T-helper 2 cell treated with Interferon-gamma antibody and Interleukin-4, amounts not matched to agents 5 μg/mL and 100 μg/mL, for 36 hours (primary cell): ENCODE results near the gene TP73.

ENCODE experiments used
- DNase-seq: peaks from one replicate; pipeline ENCODE4 v3.0.0; 2021; ENCODE audit warnings: low spot score
- H3K27ac Mint-ChIP-seq: one replicate; pipeline ENCODE4 v1.8.0; 2021; ENCODE audit warnings: mild to moderate bottlenecking, mixed read lengths
- H3K27me3 Mint-ChIP-seq: one replicate; pipeline ENCODE4 v1.8.0; 2021; ENCODE audit warnings: low read depth, mixed read lengths
- H3K36me3 Mint-ChIP-seq: one replicate; pipeline ENCODE4 v1.8.0; 2021; ENCODE audit warnings: low read depth, mixed read lengths
- H3K4me1 Mint-ChIP-seq: one replicate; pipeline ENCODE4 v1.8.0; 2021; ENCODE audit warnings: low read depth, mixed read lengths
- H3K4me3 Mint-ChIP-seq: one replicate; pipeline ENCODE4 v1.8.0; 2022; ENCODE audit warnings: mild to moderate bottlenecking, moderate library complexity, mixed read lengths
- H3K9me3 Mint-ChIP-seq: one replicate; pipeline ENCODE4 v1.8.0; 2021; ENCODE audit warnings: mixed read lengths

Gene TP73

DNA sequence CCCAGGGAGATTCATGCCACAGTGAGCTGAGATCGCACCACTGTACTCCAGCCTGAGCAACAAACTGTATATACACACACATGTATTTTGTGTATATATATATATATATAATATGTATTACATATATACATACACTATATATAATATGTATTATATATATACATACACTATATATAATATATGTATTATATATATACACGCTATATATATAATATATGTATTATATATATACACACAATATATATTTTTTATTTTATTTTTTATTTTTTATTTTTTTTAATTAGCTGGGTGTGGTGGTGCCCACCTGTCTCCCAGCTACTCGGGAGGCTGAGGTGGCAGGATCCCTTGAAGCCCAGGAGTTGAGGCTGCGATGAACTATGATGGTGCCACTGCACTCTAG is 9.3 kb downstream of the TP73 start:
- no peaks in the 10 kb centered on the region for H3K9me3 Mint-ChIP-seq
- H3K27me3 Mint-ChIP-seq = peaks cover 14% of the 10 kb centered on the region
- no peak for DNase-seq
- no peak overlapping the region for H3K27ac Mint-ChIP-seq
- no peaks in the 10 kb centered on the region for H3K36me3 Mint-ChIP-seq
- no peaks in the 10 kb centered on the region for H3K4me1 Mint-ChIP-seq
- no peak overlapping the region for H3K4me3 Mint-ChIP-seq

DNA sequence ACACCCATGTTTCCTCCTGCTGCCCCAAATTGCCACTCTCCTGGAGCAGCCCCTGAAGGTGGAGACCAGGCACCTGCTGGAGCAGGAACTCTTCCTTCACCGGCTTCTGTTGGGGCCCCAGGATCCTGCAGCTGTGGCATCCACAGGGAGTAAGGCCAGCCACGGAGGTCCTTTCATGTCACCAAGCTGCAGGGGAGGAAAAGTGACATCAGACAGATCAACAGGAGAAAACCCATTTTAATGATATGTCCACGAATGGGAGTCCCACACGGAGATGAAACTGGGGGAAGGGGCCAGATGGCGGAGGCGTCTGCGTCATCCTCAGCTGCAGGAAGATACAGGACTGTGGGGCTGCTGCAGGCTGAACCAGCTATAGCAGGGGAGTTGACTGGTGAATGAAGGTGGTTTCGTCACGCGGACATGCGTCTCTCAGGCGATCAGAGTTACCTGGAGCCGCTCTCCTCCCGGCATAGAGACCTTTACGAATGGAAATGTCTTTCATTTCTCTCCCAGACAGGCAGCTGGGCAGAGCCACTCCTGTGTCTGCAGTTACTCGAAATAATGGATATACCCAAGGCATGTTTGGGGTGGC is 9.9 kb downstream of the TP73 start:
- no peak for DNase-seq
- H3K4me3 Mint-ChIP-seq = no peak overlapping the region
- H3K27ac Mint-ChIP-seq = no peak overlapping the region
- no peaks in the 10 kb centered on the region for H3K9me3 Mint-ChIP-seq
- H3K36me3 Mint-ChIP-seq = no peaks in the 10 kb centered on the region
- peaks cover 11% of the 10 kb centered on the region for H3K27me3 Mint-ChIP-seq
- H3K4me1 Mint-ChIP-seq = no peaks in the 10 kb centered on the region

DNA sequence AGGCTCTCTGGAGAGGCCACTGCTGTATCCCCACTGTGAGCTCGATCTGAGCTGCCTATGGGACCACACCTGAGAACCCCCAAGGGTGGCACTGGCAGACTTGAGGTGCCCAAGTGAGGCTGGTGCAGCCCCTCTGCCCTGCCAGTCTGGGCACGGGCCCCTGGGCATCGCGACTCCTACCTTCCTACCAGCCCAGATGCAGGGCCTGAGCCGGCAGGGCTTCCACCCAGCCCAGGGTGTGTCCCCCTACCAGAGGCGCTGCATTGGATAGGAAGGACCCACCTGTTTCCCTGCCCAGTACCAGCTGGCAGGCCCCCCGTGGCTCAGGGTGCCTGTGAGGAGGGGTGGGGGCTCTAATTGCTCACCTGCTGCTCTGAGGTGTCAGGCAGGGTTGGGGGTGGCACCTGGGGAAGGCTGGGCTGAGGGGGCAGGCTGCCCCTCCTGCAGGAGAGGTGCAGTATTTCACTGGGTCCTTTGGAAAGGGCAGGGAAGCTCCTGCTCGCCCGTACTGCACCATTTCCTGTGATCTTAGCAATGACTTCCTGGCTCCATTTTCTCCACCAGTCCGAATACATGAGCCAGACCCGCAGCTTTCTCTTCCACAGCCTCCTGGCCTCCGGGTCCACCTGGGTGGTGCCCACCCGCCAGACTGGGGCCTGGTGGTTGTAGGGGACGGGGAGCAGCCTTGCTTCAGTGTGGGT is 11.8 kb downstream of the TP73 start:
- Mint-ChIP-seq H3K36me3 (no peaks in the 10 kb centered on the region), H3K4me3 (no peak overlapping the region), H3K27me3 (peaks cover 2% of the 10 kb centered on the region), H3K4me1 (no peaks in the 10 kb centered on the region), H3K27ac (no peak overlapping the region), H3K9me3 (no peaks in the 10 kb centered on the region)
- DNase-seq = no peak

DNA sequence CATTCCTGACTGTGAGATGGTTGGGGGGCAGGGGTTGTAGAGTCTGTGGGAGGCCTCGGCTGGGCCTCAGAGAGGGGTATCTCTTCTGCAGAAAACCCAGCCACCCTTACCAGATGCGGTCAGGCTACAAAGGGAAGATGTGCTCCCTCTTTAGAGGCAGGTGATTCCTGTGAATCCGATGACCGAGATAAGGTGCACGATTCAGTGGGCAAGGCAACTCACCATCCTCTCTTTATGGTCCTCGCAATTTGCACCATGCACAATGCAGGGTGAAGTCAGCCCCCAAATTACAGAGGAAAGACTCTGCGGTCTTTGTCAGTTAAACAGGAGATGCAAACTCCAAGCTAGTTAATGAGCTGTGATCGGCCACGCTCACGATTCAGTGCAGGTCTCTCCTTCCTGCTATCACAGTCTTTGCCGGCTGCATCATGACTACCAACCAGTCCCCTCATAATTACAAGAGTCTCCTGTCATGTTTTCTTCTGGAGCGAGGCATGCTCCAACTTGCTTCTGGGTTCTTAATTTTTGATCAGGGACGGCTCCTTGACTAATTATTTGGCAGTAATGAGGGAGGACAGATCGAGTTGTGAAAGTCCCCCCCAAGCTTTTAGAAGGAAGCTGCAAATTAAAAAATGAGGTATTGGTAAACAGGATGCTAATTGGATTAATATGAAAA is 12.5 kb downstream of the TP73 start:
- Mint-ChIP-seq H3K36me3 (no peaks in the 10 kb centered on the region), H3K4me3 (no peak overlapping the region), H3K27me3 (peaks cover 2% of the 10 kb centered on the region), H3K4me1 (no peaks in the 10 kb centered on the region), H3K9me3 (no peaks in the 10 kb centered on the region), H3K27ac (no peak overlapping the region)
- no peak for DNase-seq

DNA sequence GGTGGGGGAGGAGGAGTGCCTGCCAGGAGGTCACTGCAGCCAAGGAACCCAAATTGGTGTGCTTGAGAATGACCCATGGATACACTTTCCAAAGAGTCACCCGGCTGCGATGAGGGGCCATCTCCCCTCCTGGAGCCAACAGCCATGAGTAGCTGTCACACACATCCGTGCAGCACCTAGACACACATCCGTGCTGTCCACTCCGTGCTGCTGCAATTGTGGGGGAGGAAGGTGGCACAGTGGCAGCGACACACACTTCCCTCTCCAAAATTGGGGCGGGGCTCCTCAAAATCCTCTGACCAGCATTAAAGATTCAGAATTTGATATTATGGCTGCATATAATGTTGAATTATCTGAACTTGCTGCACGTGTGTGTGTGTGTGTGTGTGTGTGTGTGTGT is 15.8 kb downstream of the TP73 start:
- H3K4me1 Mint-ChIP-seq = no peaks in the 10 kb centered on the region

DNA sequence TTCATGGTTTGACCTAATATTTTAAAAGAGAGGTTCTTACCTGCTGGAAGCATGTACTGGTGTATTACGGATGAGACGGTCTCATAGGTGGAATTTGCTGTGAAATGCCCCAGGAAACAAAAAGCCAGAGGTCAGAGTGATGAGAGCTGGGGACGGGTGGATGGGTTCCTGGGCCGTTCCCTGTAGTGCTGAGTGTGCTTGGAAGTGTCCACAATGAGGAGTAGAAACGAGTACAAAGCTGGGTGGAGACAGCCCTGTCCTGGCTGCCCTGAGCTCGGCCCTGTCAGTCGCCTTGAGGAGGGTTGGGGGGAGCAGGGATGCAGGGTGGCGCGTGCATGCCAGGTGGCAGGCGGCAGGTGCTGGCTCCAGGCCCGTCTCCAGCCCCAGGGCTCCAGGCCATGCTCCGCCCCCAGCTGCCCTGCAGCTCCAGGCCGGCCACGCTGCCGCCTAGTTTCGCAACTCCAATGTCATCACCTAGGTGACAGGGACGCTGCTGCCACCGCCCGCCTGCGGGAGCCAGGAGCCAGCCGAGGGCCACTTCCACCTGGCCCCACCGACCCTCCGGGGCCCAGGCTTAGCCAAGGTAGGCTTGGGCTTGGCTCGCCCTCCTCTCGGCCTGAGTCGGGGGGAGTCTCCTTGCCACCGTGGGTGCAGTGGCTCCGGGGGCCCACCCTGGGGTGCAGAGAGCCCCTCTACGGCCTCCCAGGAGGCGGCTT is 16.4 kb downstream of the TP73 start:
- H3K9me3 Mint-ChIP-seq = no peaks in the 10 kb centered on the region
- no peak for DNase-seq
- peaks cover 2% of the 10 kb centered on the region for H3K27me3 Mint-ChIP-seq
- no peaks in the 10 kb centered on the region for H3K4me1 Mint-ChIP-seq
- H3K27ac Mint-ChIP-seq = no peak overlapping the region
- no peaks in the 10 kb centered on the region for H3K36me3 Mint-ChIP-seq
- H3K4me3 Mint-ChIP-seq = no peak overlapping the region

More for the DNA sequence above, 15.8 kb downstream of the TP73 start:
- H3K4me3 Mint-ChIP-seq = no peak overlapping the region
- peaks cover 2% of the 10 kb centered on the region for H3K27me3 Mint-ChIP-seq
- no peak for DNase-seq
- no peaks in the 10 kb centered on the region for H3K9me3 Mint-ChIP-seq
- H3K36me3 Mint-ChIP-seq = no peaks in the 10 kb centered on the region
- no peak overlapping the region for H3K27ac Mint-ChIP-seq

DNA sequence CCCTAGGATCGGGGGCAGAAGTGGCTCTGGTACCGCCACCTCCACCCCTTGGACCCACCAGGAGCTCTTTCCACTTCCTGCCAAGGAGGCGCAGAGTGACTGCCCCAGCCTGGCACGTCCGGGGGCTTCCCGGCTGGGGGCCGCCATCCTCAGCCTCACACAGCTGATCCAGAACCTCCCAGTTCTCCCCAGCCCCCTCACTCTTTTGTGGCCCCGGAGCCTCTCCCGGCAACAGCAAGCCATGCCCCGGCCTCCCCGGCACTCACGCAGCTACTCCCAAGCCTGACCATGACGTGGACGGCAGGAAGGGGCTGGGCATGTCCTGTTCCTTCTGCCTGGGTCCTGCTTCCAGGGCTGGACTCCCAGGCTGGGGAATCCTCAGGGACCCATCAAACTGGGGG is 17.1 kb downstream of the TP73 start:
- no peak for DNase-seq
- Mint-ChIP-seq H3K36me3 (no peaks in the 10 kb centered on the region), H3K9me3 (no peaks in the 10 kb centered on the region), H3K4me3 (no peak overlapping the region), H3K27me3 (peaks cover 2% of the 10 kb centered on the region), H3K27ac (no peak overlapping the region), H3K4me1 (no peaks in the 10 kb centered on the region)

DNA sequence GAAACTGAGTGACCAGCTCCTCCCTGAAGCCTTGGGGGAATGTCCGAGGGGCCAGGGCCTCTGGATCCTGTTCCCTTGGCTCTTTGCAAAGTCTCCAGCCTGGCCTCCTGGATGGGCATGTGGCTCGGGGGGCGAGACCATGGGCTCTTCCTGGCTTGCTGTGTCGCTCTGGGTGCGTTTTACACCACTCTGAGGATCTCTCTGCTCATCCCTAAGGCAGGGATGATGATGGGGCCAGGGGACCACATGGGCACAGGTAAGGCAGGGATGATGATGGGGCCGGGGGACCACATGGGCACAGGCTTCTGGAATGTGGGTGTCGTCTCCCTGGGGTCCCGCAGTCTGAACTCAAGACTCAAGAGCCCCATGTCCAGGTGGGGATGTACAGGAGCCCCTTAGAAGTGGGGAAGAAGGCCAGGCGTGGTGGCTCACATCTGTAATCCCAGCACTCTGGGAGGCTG is 17.7 kb downstream of the TP73 start:
- no peak overlapping the region for H3K27ac Mint-ChIP-seq

DNA sequence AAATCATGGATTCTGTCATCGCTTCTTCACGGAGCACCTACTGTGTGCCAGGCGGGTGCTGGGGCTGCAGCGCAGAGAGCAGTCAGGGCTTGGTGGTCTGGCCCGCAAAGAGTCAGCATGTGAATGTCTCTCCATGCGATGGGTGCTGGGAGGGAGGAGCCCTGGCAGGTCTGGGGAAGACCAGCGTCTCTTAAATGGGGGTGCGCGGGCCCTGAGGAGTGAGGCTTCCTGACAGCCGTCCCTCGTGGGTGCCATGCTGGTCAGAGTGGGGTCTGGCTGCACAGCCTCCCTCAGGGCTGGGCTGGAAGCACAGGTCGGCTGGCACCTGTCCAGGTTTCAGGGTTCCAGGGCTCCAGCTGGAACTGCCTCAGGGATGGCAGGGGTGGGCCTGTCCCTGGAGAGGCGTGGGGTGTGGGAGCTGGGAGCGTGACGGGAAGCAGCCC is 18.5 kb downstream of the TP73 start:
- H3K4me3 Mint-ChIP-seq = no peak overlapping the region
- H3K4me1 Mint-ChIP-seq = no peaks in the 10 kb centered on the region
- peaks cover 2% of the 10 kb centered on the region for H3K27me3 Mint-ChIP-seq
- no peaks in the 10 kb centered on the region for H3K9me3 Mint-ChIP-seq
- DNase-seq = no peak
- no peaks in the 10 kb centered on the region for H3K36me3 Mint-ChIP-seq
- H3K27ac Mint-ChIP-seq = no peak overlapping the region

More for the DNA sequence above, 17.7 kb downstream of the TP73 start:
- H3K4me1 Mint-ChIP-seq = no peaks in the 10 kb centered on the region
- H3K9me3 Mint-ChIP-seq = no peaks in the 10 kb centered on the region
- H3K4me3 Mint-ChIP-seq = no peak overlapping the region
- H3K36me3 Mint-ChIP-seq = no peaks in the 10 kb centered on the region
- peaks cover 2% of the 10 kb centered on the region for H3K27me3 Mint-ChIP-seq
- no peak for DNase-seq

DNA sequence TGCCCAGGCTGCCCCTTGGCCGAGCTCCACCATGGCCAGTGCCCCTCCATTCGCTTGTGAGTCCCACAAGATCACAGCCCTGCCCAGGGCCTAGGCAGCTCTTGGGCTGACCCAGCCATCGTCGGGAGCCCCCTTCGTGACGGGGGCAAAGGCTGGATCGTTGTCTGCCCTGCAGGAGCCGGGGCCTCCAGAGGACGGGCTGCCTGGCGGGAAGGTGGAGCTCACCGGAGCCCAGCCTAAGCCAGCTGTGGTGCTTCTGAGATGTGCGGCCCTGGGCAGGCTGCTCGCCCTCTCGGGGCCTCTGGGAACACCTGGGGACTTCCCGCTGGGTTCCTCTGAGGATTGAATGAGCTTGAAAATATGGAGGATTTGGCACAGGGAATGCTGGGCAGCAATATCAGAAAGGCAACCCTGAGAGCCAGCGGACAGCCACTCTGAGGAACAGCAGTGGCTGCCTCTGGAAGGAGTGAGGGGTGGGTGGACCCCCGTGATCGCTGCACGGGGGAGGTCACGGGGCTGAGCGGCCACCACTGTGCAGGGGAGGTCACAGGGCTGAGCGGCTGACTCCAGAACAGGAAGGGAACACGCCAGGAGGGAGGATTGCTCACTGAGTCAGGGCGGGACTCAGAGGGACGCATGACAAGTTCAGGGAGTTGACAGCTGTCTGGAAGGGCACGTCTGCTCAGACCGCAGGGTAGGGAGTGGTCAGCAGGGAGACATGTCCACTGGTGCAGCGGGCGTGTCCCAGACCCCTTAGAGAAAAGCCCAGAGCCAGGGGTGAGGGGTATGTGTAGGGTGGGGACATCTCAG is 19.3 kb downstream of the TP73 start:
- Mint-ChIP-seq H3K36me3 (no peaks in the 10 kb centered on the region), H3K4me3 (no peak overlapping the region), H3K27me3 (peaks cover 2% of the 10 kb centered on the region), H3K27ac (no peak overlapping the region), H3K4me1 (no peaks in the 10 kb centered on the region), H3K9me3 (no peaks in the 10 kb centered on the region)
- no peak for DNase-seq

DNA sequence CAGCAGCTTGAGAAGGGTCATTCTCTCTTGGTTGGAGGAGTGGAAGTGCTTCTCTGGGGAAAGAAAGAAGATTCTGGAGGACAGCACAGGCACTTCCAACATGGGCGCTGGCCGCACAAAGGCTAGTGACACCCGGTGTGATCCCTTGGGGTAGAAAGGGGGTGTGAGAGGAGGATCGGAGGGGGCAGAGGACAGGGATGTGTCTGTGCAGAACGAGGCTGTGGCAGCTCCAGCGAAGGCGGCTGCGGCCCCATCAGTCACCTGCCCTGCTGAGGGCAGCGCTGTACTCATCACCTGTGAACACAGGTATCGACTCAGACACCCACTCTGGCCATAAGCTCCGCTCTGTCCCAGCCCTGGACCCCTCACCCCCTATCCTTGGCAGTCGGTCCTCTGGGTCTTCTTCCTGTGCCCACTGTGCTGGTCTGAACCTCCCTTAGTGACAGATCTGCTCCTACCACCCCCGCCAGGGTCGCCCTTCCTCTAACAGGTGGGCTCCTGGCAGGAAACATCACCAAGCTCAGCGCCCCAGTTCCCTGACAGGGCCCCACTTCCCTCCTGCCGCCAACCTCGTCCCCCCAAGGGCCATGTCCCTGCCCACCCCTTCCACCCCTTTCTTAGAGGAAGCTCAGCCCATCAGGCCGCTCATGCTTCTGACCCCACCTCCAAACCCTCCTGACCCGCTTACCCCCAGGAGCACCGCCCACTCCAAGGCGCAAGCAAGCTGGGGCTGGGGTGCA is 20.1 kb downstream of the TP73 start:
- H3K4me3 Mint-ChIP-seq = no peak overlapping the region
- H3K27ac Mint-ChIP-seq = no peak overlapping the region
- no peak for DNase-seq

DNA sequence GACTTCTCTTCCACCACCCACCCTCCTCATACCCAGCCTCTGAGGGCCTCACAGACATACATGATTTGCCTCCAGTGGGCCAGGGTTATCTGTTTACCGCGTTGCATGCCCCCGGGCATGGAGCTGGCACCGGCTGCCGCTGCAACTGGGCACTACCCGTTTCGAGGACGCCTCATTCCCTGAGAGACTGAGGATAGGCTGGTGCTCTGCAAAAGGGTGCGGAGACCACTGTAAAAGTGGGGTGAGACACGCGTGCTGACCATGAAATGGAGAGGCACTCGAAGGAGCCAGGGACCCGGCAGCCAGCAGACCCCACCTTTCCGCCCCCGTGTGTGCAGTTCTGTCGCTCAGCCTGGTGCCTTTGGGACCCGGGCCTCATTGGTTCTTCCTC is 20.6 kb downstream of the TP73 start:
- DNase-seq = no peak
- Mint-ChIP-seq H3K4me3 (no peak overlapping the region), H3K27me3 (no peaks in the 10 kb centered on the region), H3K9me3 (no peaks in the 10 kb centered on the region), H3K4me1 (peaks cover 2% of the 10 kb centered on the region), H3K27ac (no peak overlapping the region), H3K36me3 (no peaks in the 10 kb centered on the region)

More for the DNA sequence above, 20.1 kb downstream of the TP73 start:
- no peaks in the 10 kb centered on the region for H3K27me3 Mint-ChIP-seq
- H3K36me3 Mint-ChIP-seq = no peaks in the 10 kb centered on the region
- peaks cover 2% of the 10 kb centered on the region for H3K4me1 Mint-ChIP-seq
- H3K9me3 Mint-ChIP-seq = no peaks in the 10 kb centered on the region
